ENCODE data around the gene SLC44A1.
A peak's percentile ranks its signal among the peaks of the same experiment; 100 is the strongest.

Gene SLC44A1

DNA sequence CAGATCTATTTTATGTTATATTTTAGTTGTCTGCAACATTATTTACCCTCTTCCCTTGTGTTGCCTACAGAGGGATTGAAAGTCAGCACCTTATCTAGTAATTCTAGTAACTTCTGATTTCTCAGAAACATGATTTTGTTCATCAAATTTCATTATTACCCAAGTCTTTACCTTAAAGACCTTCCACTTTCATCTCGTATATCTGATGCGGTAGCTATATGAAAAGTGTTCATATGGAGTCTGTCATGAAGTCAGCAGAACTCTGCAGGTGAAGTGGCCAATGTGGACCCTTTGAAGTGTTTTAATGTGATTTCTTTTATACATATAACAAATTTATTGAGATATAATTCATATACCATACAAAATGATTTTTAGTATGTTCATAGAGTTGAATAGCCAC, 40.0 kb downstream of the SLC44A1 start:
- Histone ChIP-seq H3K9me3 (replicated peaks in 1 of 11) (no peaks in the 10 kb centered on the region), H4K20me1 (peaks cover 0 to 7% (median 0%) of the 10 kb centered on the region in 11 experiments; a peak in 2 of 22 replicates), H3K4me2 (no peak overlapping the region), H3K27me3 (no peaks in the 10 kb centered on the region), H3K9ac (no peak overlapping the region), H3K4me3 (no peak overlapping the region), H3K36me3 (0 out of 22 replicates have a peak, but pooled peaks cover 0 to 4% (median 0%) of the 10 kb centered on the region in 11 experiments), H3K4me1 (no peaks in the 10 kb centered on the region; a peak in 1 of 20 replicates), H3K27ac (no peak overlapping the region)
- no peak for TF ChIP-seq Cebpa-rat (IDR thresholded peaks at IDR 0.05)

GRCh38 chr9:105286098-105286497, 41.6 kb downstream of the SLC44A1 start:
- no peak for TF ChIP-seq Cebpa-rat (IDR thresholded peaks at IDR 0.05)
- Histone ChIP-seq H3K27me3 (no peaks in the 10 kb centered on the region), H3K4me2 (no peak overlapping the region)

DNA sequence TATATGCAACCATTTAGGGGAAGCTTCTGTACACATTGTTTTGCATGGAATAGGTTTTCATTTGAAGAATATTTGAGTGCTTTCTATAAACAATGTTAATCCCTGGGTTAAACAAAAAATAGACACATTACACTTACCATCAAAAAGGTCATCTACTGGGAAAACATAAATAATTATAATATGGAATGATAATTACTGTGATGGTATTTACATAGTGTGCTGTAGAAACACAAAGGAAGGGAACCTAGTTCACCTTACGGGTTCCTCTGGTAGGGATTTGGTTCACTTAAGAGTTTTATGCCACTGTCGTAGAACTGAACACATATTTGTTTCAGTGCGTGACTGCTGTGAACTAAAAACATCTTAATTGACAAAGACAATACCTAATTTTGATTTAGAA, 44.9 kb downstream of the SLC44A1 start:
- H3K36me3 ChIP-seq, result 0 out of 22 replicates have a peak, but pooled peaks cover 0 to 4% (median 0%) of the 10 kb centered on the region in 11 experiments
- peaks cover 0 to 9% (median 6%) of the 10 kb centered on the region in 10 experiments; a peak in 8 of 20 replicates for H3K4me1 ChIP-seq

More at GRCh38 chr9:105286098-105286497, 41.6 kb downstream of the SLC44A1 start:
- no peak overlapping the region for H3K4me3 ChIP-seq
- 0 out of 22 replicates have a peak, but pooled peaks cover 0 to 4% (median 0%) of the 10 kb centered on the region in 11 experiments for H3K36me3 ChIP-seq
- no peak overlapping the region for H3K9ac ChIP-seq
- H3K27ac ChIP-seq, result no peak overlapping the region
- no peaks in the 10 kb centered on the region for H3K9me3 ChIP-seq (replicated peaks in 1 of 11)
- peaks cover 0 to 2% (median under 1%) of the 10 kb centered on the region in 10 experiments; a peak in 9 of 20 replicates for H3K4me1 ChIP-seq
- peaks cover 0 to 7% (median 0%) of the 10 kb centered on the region in 11 experiments; a peak in 2 of 22 replicates for H4K20me1 ChIP-seq

GRCh38 chr9:105290418-105290817, 46.0 kb downstream of the SLC44A1 start:
- Histone ChIP-seq H3K4me1 (peaks cover 0 to 13% (median 6%) of the 10 kb centered on the region in 10 experiments; a peak in 8 of 20 replicates), H3K9me3 (replicated peaks in 1 of 11) (no peaks in the 10 kb centered on the region), H3K9ac (no peak overlapping the region), H4K20me1 (peaks cover 0 to 3% (median 0%) of the 10 kb centered on the region in 11 experiments; a peak in 1 of 22 replicates), H3K27me3 (no peaks in the 10 kb centered on the region), H3K4me2 (no peak overlapping the region), H3K36me3 (0 out of 22 replicates have a peak, but pooled peaks cover 0 to 4% (median 0%) of the 10 kb centered on the region in 11 experiments), H3K27ac (no peak overlapping the region), H3K4me3 (no peak overlapping the region)
- no peak for TF ChIP-seq Cebpa-rat (IDR thresholded peaks at IDR 0.05)

More for the DNA sequence above, 44.9 kb downstream of the SLC44A1 start:
- Histone ChIP-seq H3K9ac (no peak overlapping the region), H3K9me3 (replicated peaks in 1 of 11) (no peaks in the 10 kb centered on the region), H3K4me2 (no peak overlapping the region), H3K4me3 (no peak overlapping the region), H3K27ac (no peak overlapping the region), H4K20me1 (peaks cover 0 to 3% (median 0%) of the 10 kb centered on the region in 11 experiments; a peak in 1 of 22 replicates), H3K27me3 (no peaks in the 10 kb centered on the region)
- TF ChIP-seq Cebpa-rat (IDR thresholded peaks at IDR 0.05), result no peak

DNA sequence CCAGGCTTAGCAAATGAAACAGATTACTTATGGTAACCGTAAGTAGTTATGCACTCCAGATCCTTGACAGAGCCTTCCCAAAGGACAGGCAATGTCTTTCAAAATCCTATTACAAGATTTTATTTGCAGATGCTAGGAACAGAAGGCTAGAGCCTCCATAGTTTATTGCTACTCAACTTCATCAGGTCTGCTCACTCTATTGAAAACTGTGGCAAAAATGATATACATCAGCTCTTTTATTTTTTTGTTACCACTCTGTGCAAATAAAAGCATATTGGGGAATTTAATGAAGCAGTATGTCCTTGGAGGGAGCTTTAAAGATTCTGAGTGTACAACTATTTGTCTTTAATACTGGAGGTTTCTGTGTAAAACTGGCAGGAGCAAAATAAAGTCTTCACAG, 46.5 kb downstream of the SLC44A1 start:
- Histone ChIP-seq H4K20me1 (peaks cover 0 to 3% (median 0%) of the 10 kb centered on the region in 11 experiments; a peak in 1 of 22 replicates), H3K4me2 (peak overlapping the region in 3 of 11 experiments; percentile 13 to 41 (median 40); a peak in 3 of 22 replicates), H3K9me3 (replicated peaks in 1 of 11) (no peaks in the 10 kb centered on the region), H3K4me3 (no peak overlapping the region), H3K4me1 (peaks cover 0 to 13% (median 6%) of the 10 kb centered on the region in 10 experiments; a peak in 8 of 20 replicates), H3K9ac (no peak overlapping the region), H3K27me3 (no peaks in the 10 kb centered on the region), H3K36me3 (0 out of 22 replicates have a peak, but pooled peaks cover 0 to 4% (median 0%) of the 10 kb centered on the region in 11 experiments), H3K27ac (no peak overlapping the region)
- no peak for TF ChIP-seq Cebpa-rat (IDR thresholded peaks at IDR 0.05)

DNA sequence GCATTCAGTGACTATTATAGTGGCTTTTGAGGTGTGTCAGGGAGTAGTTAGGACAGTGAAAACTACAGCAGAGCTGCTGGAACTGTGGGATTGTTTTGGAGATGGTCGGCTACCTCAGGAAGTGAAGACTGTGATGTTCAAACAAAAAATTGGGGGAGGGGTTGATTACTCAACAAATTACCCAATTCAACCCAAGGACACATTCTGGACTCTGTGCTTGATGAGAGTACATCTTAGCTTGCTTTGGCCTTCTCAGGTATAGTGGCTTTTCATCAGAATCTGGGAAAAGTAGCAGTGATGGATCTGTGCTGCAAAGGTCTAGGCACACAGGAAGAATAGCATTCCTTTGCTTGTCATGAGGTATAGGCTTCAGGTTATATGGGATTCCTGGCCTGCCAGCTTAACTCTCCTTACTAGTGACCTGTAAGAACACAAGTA, 47.0 kb downstream of the SLC44A1 start:
- no peak for TF ChIP-seq Cebpa-rat (IDR thresholded peaks at IDR 0.05)
- H4K20me1 ChIP-seq, result peaks cover 0 to 3% (median 0%) of the 10 kb centered on the region in 11 experiments; a peak in 2 of 22 replicates
- H3K4me3 ChIP-seq, result no peak overlapping the region
- H3K9ac ChIP-seq, result no peak overlapping the region
- peak overlapping the region in 4 of 11 experiments; percentile 7 to 41 (median 26); a peak in 3 of 22 replicates for H3K4me2 ChIP-seq
- no peaks in the 10 kb centered on the region for H3K27me3 ChIP-seq
- H3K27ac ChIP-seq, result no peak overlapping the region
- peaks cover 0 to 13% (median 6%) of the 10 kb centered on the region in 10 experiments; a peak in 9 of 20 replicates for H3K4me1 ChIP-seq
- no peaks in the 10 kb centered on the region for H3K9me3 ChIP-seq (replicated peaks in 1 of 11)
- 0 out of 22 replicates have a peak, but pooled peaks cover 0 to 4% (median 0%) of the 10 kb centered on the region in 11 experiments for H3K36me3 ChIP-seq

DNA sequence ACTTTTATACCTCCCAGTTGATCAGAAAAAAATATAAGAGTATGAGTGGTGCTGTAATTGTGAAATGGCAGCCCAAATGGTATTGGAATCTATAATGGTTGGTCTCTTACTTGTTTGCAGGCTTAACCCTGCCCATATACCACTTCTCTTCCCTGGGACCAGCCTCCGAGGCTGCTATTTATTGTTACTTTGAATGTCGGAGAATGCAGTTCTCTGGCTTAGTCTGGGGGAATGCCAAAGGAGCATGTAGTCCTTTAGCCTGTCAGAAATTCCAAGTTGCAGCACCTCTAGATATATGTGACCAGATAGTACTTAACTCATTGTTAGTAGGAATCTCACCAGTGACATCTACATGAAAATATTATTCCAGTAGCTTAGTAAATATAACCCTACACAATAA, 47.5 kb downstream of the SLC44A1 start:
- peaks cover 0 to 3% (median 0%) of the 10 kb centered on the region in 11 experiments; a peak in 2 of 22 replicates for H4K20me1 ChIP-seq
- 0 out of 22 replicates have a peak, but pooled peaks cover 0 to 4% (median 0%) of the 10 kb centered on the region in 11 experiments for H3K36me3 ChIP-seq
- no peaks in the 10 kb centered on the region for H3K9me3 ChIP-seq (replicated peaks in 1 of 11)
- TF ChIP-seq Cebpa-rat (IDR thresholded peaks at IDR 0.05), result no peak
- no peak overlapping the region for H3K4me2 ChIP-seq
- H3K27me3 ChIP-seq, result no peaks in the 10 kb centered on the region
- no peak overlapping the region for H3K9ac ChIP-seq
- peaks cover 0 to 17% (median 6%) of the 10 kb centered on the region in 10 experiments; a peak in 12 of 20 replicates for H3K4me1 ChIP-seq
- no peak overlapping the region for H3K4me3 ChIP-seq
- no peak overlapping the region for H3K27ac ChIP-seq

- Histone ChIP-seq H3K4me1 (peaks cover 0 to 23% (median 6%) of the 10 kb centered on the region in 10 experiments; a peak in 12 of 20 replicates), H3K4me3 (no peak overlapping the region), H3K4me2 (no peak overlapping the region), H3K27ac (no peak overlapping the region), H3K9me3 (replicated peaks in 1 of 11) (0 out of 22 replicates have a peak, but pooled peaks cover 0 to 3% (median 0%) of the 10 kb centered on the region in 11 experiments), H4K20me1 (peaks cover 0 to 3% (median 0%) of the 10 kb centered on the region in 11 experiments; a peak in 2 of 22 replicates), H3K36me3 (0 out of 22 replicates have a peak, but pooled peaks cover 0 to 2% (median 0%) of the 10 kb centered on the region in 11 experiments), H3K9ac (no peak overlapping the region), H3K27me3 (no peaks in the 10 kb centered on the region)
- TF ChIP-seq Cebpa-rat (IDR thresholded peaks at IDR 0.05), result no peak
These were observed 49.0 kb downstream of the SLC44A1 start for GRCh38 chr9:105293408-105293807.

GRCh38 chr9:105295201-105295550, 50.7 kb downstream of the SLC44A1 start:
- peaks cover 0 to 3% (median 0%) of the 10 kb centered on the region in 11 experiments; a peak in 2 of 22 replicates for H4K20me1 ChIP-seq
- H3K4me2 ChIP-seq, result no peak overlapping the region
- no peak for TF ChIP-seq Cebpa-rat (IDR thresholded peaks at IDR 0.05)
- H3K4me3 ChIP-seq, result no peak overlapping the region
- 0 out of 22 replicates have a peak, but pooled peaks cover 0 to 3% (median 0%) of the 10 kb centered on the region in 11 experiments for H3K9me3 ChIP-seq (replicated peaks in 1 of 11)
- H3K27me3 ChIP-seq, result no peaks in the 10 kb centered on the region
- H3K36me3 ChIP-seq, result peaks cover under 1 to 17% (median 14%) of the 10 kb centered on the region in 11 experiments; a peak in 18 of 22 replicates
- no peak overlapping the region for H3K9ac ChIP-seq
- H3K27ac ChIP-seq, result no peak overlapping the region
- H3K4me1 ChIP-seq, result peaks cover 0 to 39% (median 6%) of the 10 kb centered on the region in 10 experiments; a peak in 12 of 20 replicates
